Measurements from ENCODE around the gene SLC66A2. TPM values are rescaled to one million over a fixed set of nuclear protein-coding genes. Genes with fewer than 3 reads are reported as not detected.

The SLC66A2 gene
- total and polyA plus RNA-seq, 10 of the 15 experiments (the other 5 are each of a cell fraction or from before 2014, with no cell fraction given): 0.69 to 42.5 (median 14.8) TPM

GRCh38 chr18:79986726-79987125 is 35.3 kb upstream of the SLC66A2 start:
- peak overlapping the region; percentile 72 for H3K4me3 ChIP-seq
- RAD21 ChIA-PET (ENCODE audit: unreplicated experiment): interaction anchor here (1.0 to 2.1 kb wide), 2 partner anchors 23 to 37 kb away, joined by 4 to 9 read pairs; partner anchors contain the start of gene HSBP1L1
- H3K79me2 ChIP-seq (ENCODE audit: control insufficient read depth, insufficient read depth, low read length): peaks cover 71% of the 10 kb centered on the region
- H3K4me1 ChIP-seq (ENCODE audit: control insufficient read depth, insufficient read depth, low read length): no peaks in the 10 kb centered on the region; the same call in 1 of the 2 replicates
- no peak for DNase-seq (ENCODE audit: low read depth, low spot score)
- POLR2A ChIA-PET: interaction anchor here (0.6 to 1.1 kb wide), 2 partner anchors 23 to 115 kb away, joined by 3 to 4 read pairs; no protein-coding TSS in a partner anchor
- 21% methylated on average over 7 of the region's 7 CpGs for WGBS (ENCODE audit: insufficient coverage, insufficient replicate concordance, low lambda C conversion rate, missing lambda C conversion rate)
- peak overlapping the region; percentile 70 for H3K4me2 ChIP-seq (ENCODE audit: control insufficient read depth, insufficient read depth)
- no peak for FAIRE-seq
- no TSS peak for BruUV-seq (replicated peaks)
- no peak for ATAC-seq
- no peaks in the 10 kb centered on the region for H3K9me3 ChIP-seq (replicated peaks; ENCODE audit: control insufficient read depth, insufficient read depth, low read length)
- H3K27me3 ChIP-seq (replicated peaks in 1 of 2; ENCODE audit: control insufficient read depth in 2 of 2, insufficient read depth in 2 of 2, low read length in 1 of 2): no peaks in the 10 kb centered on the region
- H4K20me1 ChIP-seq (ENCODE audit: control insufficient read depth, insufficient read depth): peaks cover 8% of the 10 kb centered on the region; the same call in 1 of the 2 replicates
- intact Hi-C loops (cut with micrococcal nuclease; ENCODE audit: unreplicated experiment): loop anchor here (5.0 to 10.0 kb wide), 5 partner anchors 34 to 304 kb away; partner anchors contain the start of genes KCNG2, RBFA and SLC66A2
- no peak overlapping the region for H2AFZ ChIP-seq (ENCODE audit: control insufficient read depth, low read depth, low read length)
- in situ Hi-C loops (cut with MboI): no loop called here
- peak overlapping the region; percentile 93 for H3K9ac ChIP-seq (ENCODE audit: control insufficient read depth, insufficient read depth, low read length)
- CTCF ChIA-PET: interaction anchor here (0.9 to 1.7 kb wide), 9 partner anchors 13 to 275 kb away, joined by 3 to 9 read pairs (median 4); partner anchors contain the start of gene RBFA
- no peak for TF ChIP-seq USF1 (IDR thresholded peaks at IDR 0.05; ENCODE audit: borderline replicate concordance, extremely low read length, insufficient read depth, low read depth, low read length)
- no peak for TF ChIP-seq PML (IDR thresholded peaks at IDR 0.05; ENCODE audit: low read length)
- TF ChIP-seq HCFC1 (IDR thresholded peaks at IDR 0.05; ENCODE audit: low read length): no peak
- no peak for TF ChIP-seq MYC (IDR thresholded peaks at IDR 0.05; ENCODE audit: insufficient read depth, insufficient read length, insufficient replicate concordance, low read length, severe bottlenecking)
- no peak for TF ChIP-seq E2F4 (IDR thresholded peaks at IDR 0.05; ENCODE audit: low read depth, low read length)
- TF ChIP-seq, protein P1, sequence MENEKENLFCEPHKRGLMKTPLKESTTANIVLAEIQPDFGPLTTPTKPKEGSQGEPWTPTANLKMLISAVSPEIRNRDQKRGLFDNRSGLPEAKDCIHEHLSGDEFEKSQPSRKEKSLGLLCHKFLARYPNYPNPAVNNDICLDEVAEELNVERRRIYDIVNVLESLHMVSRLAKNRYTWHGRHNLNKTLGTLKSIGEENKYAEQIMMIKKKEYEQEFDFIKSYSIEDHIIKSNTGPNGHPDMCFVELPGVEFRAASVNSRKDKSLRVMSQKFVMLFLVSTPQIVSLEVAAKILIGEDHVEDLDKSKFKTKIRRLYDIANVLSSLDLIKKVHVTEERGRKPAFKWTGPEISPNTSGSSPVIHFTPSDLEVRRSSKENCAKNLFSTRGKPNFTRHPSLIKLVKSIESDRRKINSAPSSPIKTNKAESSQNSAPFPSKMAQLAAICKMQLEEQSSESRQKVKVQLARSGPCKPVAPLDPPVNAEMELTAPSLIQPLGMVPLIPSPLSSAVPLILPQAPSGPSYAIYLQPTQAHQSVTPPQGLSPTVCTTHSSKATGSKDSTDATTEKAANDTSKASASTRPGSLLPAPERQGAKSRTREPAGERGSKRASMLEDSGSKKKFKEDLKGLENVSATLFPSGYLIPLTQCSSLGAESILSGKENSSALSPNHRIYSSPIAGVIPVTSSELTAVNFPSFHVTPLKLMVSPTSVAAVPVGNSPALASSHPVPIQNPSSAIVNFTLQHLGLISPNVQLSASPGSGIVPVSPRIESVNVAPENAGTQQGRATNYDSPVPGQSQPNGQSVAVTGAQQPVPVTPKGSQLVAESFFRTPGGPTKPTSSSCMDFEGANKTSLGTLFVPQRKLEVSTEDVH (IDR thresholded peaks at IDR 0.05; ENCODE audit: low read depth, partially characterized antibody): no peak
- no peak for TF ChIP-seq KLF5 (IDR thresholded peaks at IDR 0.05; ENCODE audit: partially characterized antibody)
- TF ChIP-seq IRF4 (IDR thresholded peaks at IDR 0.05; ENCODE audit: low read depth, low read length): no peak
- H3K27ac ChIP-seq (ENCODE audit: control insufficient read depth, insufficient read depth): no peak overlapping the region; the same call in 1 of the 2 replicates
- SMC1A ChIA-PET (ENCODE audit: uncharacterized antibody, unreplicated experiment): interaction anchor here (1.2 to 2.2 kb wide), 7 partner anchors 14 to 590 kb away, joined by 3 to 13 read pairs (median 3); partner anchors contain the start of genes HSBP1L1 and SLC66A2
- H3K36me3 ChIP-seq (ENCODE audit: control insufficient read depth in 2 of 2, insufficient read depth in 2 of 2, low read length in 1 of 2): peaks cover 2 to 7% of the 10 kb centered on the region in 2 experiments; a peak in 3 of 4 replicates

Data from GM12878 (cell line).